Measurements from ENCODE around the gene KCNJ18.
"Not testable (repeated sequence)": the region's sequence is repeated elsewhere in the genome, so short reads cannot be mapped to it uniquely, and the experiment has no call there.

GRCh38 chr17:21681576-21681975 is 10.7 kb upstream of the KCNJ18 start:
- not testable (repeated sequence) for TF ChIP-seq POLR2A (IDR thresholded peaks at IDR 0.05; ENCODE audit: low read length); GATA1 (IDR thresholded peaks at IDR 0.05; ENCODE audit: low read depth, low read length)
